K562 (cell line): ENCODE data around the gene RAP1GAP2. TPM values are rescaled to one million over a fixed set of nuclear protein-coding genes. Genes with fewer than 3 reads are reported as not detected.

ENCODE experiments used
- CLOCK ChIP-seq: fragments of 250-450 bp; sonication (Bioruptor Pico); IDR thresholded peaks from 2 replicates; pipeline ENCODE4 v1.4.0; 2020; ENCODE audit warnings: mild to moderate bottlenecking, moderate library complexity, borderline replicate concordance
- CREM ChIP-seq: IDR thresholded peaks from 2 replicates; pipeline ENCODE4 v1.6.1; 2014; ENCODE audit warnings: antibody characterized with exemption, low read depth
- DPF2 ChIP-seq: fragments of 450-650 bp; IDR thresholded peaks from 2 replicates; pipeline ENCODE4 v1.6.1; 2016
- ELK1 ChIP-seq: sonication (generic); formaldehyde crosslinking; IDR thresholded peaks from 2 replicates; pipeline ENCODE4 v1.8.1; 2022; ENCODE audit warnings: missing genetic modification reagents
- POLR3G ChIP-seq: IDR thresholded peaks from 2 replicates; pipeline ENCODE4 v1.6.1; 2011; ENCODE audit not compliant: insufficient read length, insufficient replicate concordance; ENCODE audit errors: extremely low read depth
- RFX1 ChIP-seq: fragments of 450-650 bp; IDR thresholded peaks from 2 replicates; pipeline ENCODE4 v1.6.1; 2016; ENCODE audit warnings: mild to moderate bottlenecking, moderate library complexity
- USF1 ChIP-seq: sonication (generic); formaldehyde crosslinking; IDR thresholded peaks from 2 replicates; pipeline ENCODE4 v1.9.0; 2022; ENCODE audit warnings: mild to moderate bottlenecking, missing genetic modification reagents
- ZBTB40 ChIP-seq, 2 experiments: fragments of 450-650 bp in 1 of 2; sonication (generic) in 1 of 2; formaldehyde crosslinking in 1 of 2; IDR thresholded peaks; 2 replicates each; pipeline versions ENCODE4 v1.7.1 to v1.9.0; 2016 to 2022; ENCODE audit warnings: inconsistent platforms in 1 of 2, mild to moderate bottlenecking in 1 of 2, missing genetic modification reagents in 1 of 2
- ZNF121 ChIP-seq: sonication (generic); formaldehyde crosslinking; conservative IDR thresholded peaks from 2 replicates; pipeline ENCODE4 v1.8.0; 2022; ENCODE audit warnings: missing genetic modification reagents
- ZNF696 ChIP-seq: fragments of 250-450 bp; sonication (Bioruptor Pico); conservative IDR thresholded peaks from 2 replicates; pipeline ENCODE4 v1.4.0; 2020; ENCODE audit warnings: mild to moderate bottlenecking, moderate library complexity
- polyA plus RNA-seq, 8 experiments: library from polyadenylated mRNA; depleted of rRNA in 4 of 8; stranded (reverse) in 5 of 8; unstranded in 3 of 8; fragments of >200 nt; fragmentation: Nextera tagmentation in 2 of 8; fragmentation: Illumina TruSeq in 1 of 8; extraction: Ambion mirVana in 2 of 8; extraction: Trizol in 1 of 8; gene quantifications; 2 replicates each; pipeline versions ENCODE4 v1.2.1 to v1.2.3, GENCODE V29; 2011 to 2014; ENCODE audit warnings: inconsistent platforms in 1 of 8, missing spikeins in 1 of 8
- total RNA-seq, 7 experiments: library from RNA; depleted of rRNA in 6 of 7; stranded (reverse); fragments of >200 nt in 6 of 7; fragmentation: Illumina TruSeq in 2 of 7; extraction: Trizol in 2 of 7; gene quantifications; 2 replicates each; pipeline versions ENCODE4 v1.2.1 to v1.2.3, GENCODE V29; 2011 to 2021; ENCODE audit warnings: low replicate concordance in 1 of 7

RAP1GAP2 gene
- total and polyA plus RNA-seq, 9 of the 15 experiments (the other 6 are each of a cell fraction or from before 2014, with no cell fraction given) = 0.01 to 1.3 (median 0.42) TPM; not detected in 1

GRCh38 chr17:2782055-2782454, 14.2 kb upstream of the RAP1GAP2 start (continued):
- TF ChIP-seq ELK1 (CRISPR knock-in tag) (no peak), CREM (no peak), DPF2 (no peak), POLR3G (no peak), ZBTB40 (IDR thresholded peaks at IDR 0.05) (no peak), ZBTB40 (CRISPR knock-in tag; IDR thresholded peaks at IDR 0.05) (no peak), ZNF696 (CRISPR knock-in tag) (no peak), USF1 (CRISPR knock-in tag) (no peak), RFX1 (no peak), ZNF121 (CRISPR knock-in tag) (no peak), CLOCK (no peak)
